KMS-11 (cell line): Measurements from ENCODE around the gene MAML3.

ENCODE experiments used
- H2AFZ ChIP-seq: fragments of 200-600 bp; sonication (generic); 2 replicates; pipeline ENCODE4 v1.6.1; 2016; ENCODE audit warnings: antibody characterized with exemption, mixed run types, low read depth
- H3K27ac ChIP-seq: fragments of 200-600 bp; sonication (generic); 2 replicates; pipeline ENCODE4 v1.6.1; 2016; ENCODE audit warnings: mild to moderate bottlenecking, mixed run types
- H3K27me3 ChIP-seq: fragments of 200-600 bp; sonication (generic); 2 replicates; pipeline ENCODE4 v1.6.1; 2017; ENCODE audit warnings: mild to moderate bottlenecking, low read depth, mixed run types, moderate library complexity; ENCODE audit not compliant: insufficient read depth
- H3K36me3 ChIP-seq: fragments of 200-600 bp; sonication (generic); 2 replicates; pipeline ENCODE4 v1.6.1; 2017; ENCODE audit warnings: mild to moderate bottlenecking, mixed run types; ENCODE audit not compliant: insufficient read depth
- H3K4me1 ChIP-seq: fragments of 200-600 bp; sonication (generic); 2 replicates; pipeline ENCODE4 v1.6.1; 2016; ENCODE audit warnings: mild to moderate bottlenecking, low read depth, mixed run types; ENCODE audit not compliant: poor library complexity, severe bottlenecking
- H3K4me2 ChIP-seq: fragments of 200-600 bp; sonication (generic); 2 replicates; pipeline ENCODE4 v1.7.0; 2016; ENCODE audit warnings: mild to moderate bottlenecking, mixed run types
- H3K4me3 ChIP-seq: fragments of 200-600 bp; sonication (generic); IDR thresholded peaks from 2 replicates; pipeline ENCODE4 v1.6.1; 2017; ENCODE audit warnings: low read depth, low read length, mixed read lengths; ENCODE audit not compliant: insufficient read depth
- H3K79me2 ChIP-seq: fragments of 200-600 bp; sonication (generic); 2 replicates; pipeline ENCODE4 v1.6.1; 2016; ENCODE audit warnings: low read depth, mixed run types; ENCODE audit not compliant: insufficient read depth
- H3K9ac ChIP-seq: fragments of 200-600 bp; sonication (generic); 2 replicates; pipeline ENCODE4 v1.6.1; 2016; ENCODE audit warnings: mild to moderate bottlenecking, mixed run types
- H4K20me1 ChIP-seq: fragments of 200-600 bp; sonication (generic); 2 replicates; pipeline ENCODE4 v1.6.1; 2016; ENCODE audit warnings: mild to moderate bottlenecking, mixed run types; ENCODE audit not compliant: insufficient read depth
- CTCF ChIP-seq: fragments of 200-600 bp; sonication (generic); conservative IDR thresholded peaks from 2 replicates; pipeline ENCODE4 v1.6.1; 2017; ENCODE audit warnings: low read depth, mild to moderate bottlenecking, antibody characterized with exemption, low read length, moderate library complexity, mixed read lengths

MAML3 gene

DNA sequence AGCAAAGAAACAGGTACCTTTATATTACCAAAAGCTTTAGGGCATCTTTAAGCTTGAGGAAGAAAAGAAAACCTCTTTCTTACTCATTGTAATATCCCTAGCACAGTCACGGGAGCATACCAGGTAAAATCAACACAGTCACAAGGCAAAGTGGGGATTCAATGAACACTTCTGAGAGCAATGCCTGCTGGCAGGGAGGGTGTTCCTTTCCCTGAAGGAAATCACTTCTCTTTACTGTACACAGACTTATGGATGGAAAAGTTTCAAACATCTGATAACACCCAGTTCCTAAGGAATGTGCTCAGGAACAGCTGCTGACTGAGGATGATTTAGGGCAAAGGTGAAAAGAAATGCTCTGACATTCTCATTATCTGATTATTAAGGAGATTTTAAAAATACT, 94.8 kb downstream of the MAML3 start:
- no peak for TF ChIP-seq CTCF
- Histone ChIP-seq H3K79me2 (no peaks in the 10 kb centered on the region), H4K20me1 (no peaks in the 10 kb centered on the region), H2AFZ (no peak overlapping the region), H3K27me3 (no peaks in the 10 kb centered on the region), H3K4me1 (no peaks in the 10 kb centered on the region), H3K27ac (no peak overlapping the region), H3K4me3 (no peak overlapping the region), H3K9ac (no peak overlapping the region), H3K4me2 (no peak overlapping the region), H3K36me3 (no peaks in the 10 kb centered on the region)

DNA sequence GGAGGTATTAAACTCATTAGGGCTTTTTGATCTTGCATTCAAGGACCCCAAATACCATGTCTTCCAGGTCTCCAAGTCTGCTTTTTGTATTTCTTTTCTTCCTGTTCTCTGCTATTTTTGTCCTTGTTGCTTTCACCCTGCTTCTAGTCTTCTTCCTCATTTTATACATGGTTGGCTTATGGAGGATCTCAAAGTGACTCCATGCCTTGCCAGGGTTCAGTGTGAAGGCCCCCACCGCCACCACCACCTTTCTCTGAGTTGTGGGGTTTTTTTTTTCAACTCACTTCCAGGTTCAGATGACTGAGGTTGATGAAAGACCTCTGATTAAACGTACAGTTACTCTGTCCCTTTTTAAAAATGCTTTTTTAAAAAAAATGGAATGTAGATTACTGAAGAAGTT, 96.3 kb downstream of the MAML3 start:
- Histone ChIP-seq H2AFZ (no peak overlapping the region), H3K27ac (no peak overlapping the region), H4K20me1 (no peaks in the 10 kb centered on the region), H3K4me2 (no peak overlapping the region), H3K9ac (no peak overlapping the region), H3K4me1 (no peaks in the 10 kb centered on the region), H3K4me3 (no peak overlapping the region), H3K27me3 (no peaks in the 10 kb centered on the region), H3K36me3 (no peaks in the 10 kb centered on the region), H3K79me2 (no peaks in the 10 kb centered on the region)
- TF ChIP-seq CTCF: no peak

GRCh38 chr4:140056015-140056414, 98.0 kb downstream of the MAML3 start:
- H3K9ac ChIP-seq: no peak overlapping the region
- H3K4me2 ChIP-seq: no peak overlapping the region
- H3K4me3 ChIP-seq: no peak overlapping the region
- no peaks in the 10 kb centered on the region for H3K79me2 ChIP-seq
- H4K20me1 ChIP-seq: no peaks in the 10 kb centered on the region
- H3K27ac ChIP-seq: no peak overlapping the region
- no peaks in the 10 kb centered on the region for H3K4me1 ChIP-seq
- H2AFZ ChIP-seq: no peak overlapping the region
- H3K27me3 ChIP-seq: no peaks in the 10 kb centered on the region
- TF ChIP-seq CTCF: no peak
- H3K36me3 ChIP-seq: no peaks in the 10 kb centered on the region

- H3K27ac ChIP-seq: no peak overlapping the region
- H3K36me3 ChIP-seq: no peaks in the 10 kb centered on the region
- H3K4me1 ChIP-seq: no peaks in the 10 kb centered on the region
- no peaks in the 10 kb centered on the region for H3K79me2 ChIP-seq
- H4K20me1 ChIP-seq: no peaks in the 10 kb centered on the region
- TF ChIP-seq CTCF: no peak
- no peak overlapping the region for H3K9ac ChIP-seq
- no peak overlapping the region for H2AFZ ChIP-seq
- no peak overlapping the region for H3K4me3 ChIP-seq
- no peak overlapping the region for H3K4me2 ChIP-seq
- H3K27me3 ChIP-seq: no peaks in the 10 kb centered on the region
These were observed 99.1 kb downstream of the MAML3 start for GRCh38 chr4:140054861-140055260.

DNA sequence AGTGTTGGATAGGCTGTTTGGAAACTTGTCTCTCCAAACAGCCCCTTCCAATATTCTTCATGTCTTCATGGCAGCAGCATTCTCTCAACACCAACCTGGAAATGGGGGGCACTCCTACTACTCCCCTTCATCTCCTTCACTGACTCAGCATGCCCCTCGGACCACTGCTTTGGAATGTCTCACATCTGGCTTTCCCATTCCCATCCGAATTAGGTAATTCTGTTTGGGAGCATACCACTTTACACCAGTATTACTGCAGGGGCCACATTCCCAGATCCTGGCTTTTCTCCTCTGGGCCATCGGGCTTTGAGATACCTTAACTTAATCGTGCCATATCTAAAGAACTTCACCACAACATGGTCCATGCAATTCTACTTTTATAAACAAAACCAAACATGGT, 100.8 kb downstream of the MAML3 start:
- no peak overlapping the region for H2AFZ ChIP-seq
- no peak overlapping the region for H3K27ac ChIP-seq
- no peaks in the 10 kb centered on the region for H4K20me1 ChIP-seq
- no peak overlapping the region for H3K4me2 ChIP-seq
- H3K4me3 ChIP-seq: no peak overlapping the region
- H3K4me1 ChIP-seq: no peaks in the 10 kb centered on the region
- no peak for TF ChIP-seq CTCF
- H3K27me3 ChIP-seq: no peaks in the 10 kb centered on the region
- no peaks in the 10 kb centered on the region for H3K79me2 ChIP-seq
- H3K36me3 ChIP-seq: no peaks in the 10 kb centered on the region
- no peak overlapping the region for H3K9ac ChIP-seq
